IMR-90 (cell line): ENCODE measurements around the gene STXBP4. TPM values are rescaled to one million over a fixed set of nuclear protein-coding genes. Genes with fewer than 3 reads are reported as not detected.

ENCODE experiments used
- ATAC-seq: fragments of 200-7000 bp; cut with Tn5 transposase; 2 replicates; pipeline ENCODE4 v1.9.1; 2020; ENCODE audit warnings: low read depth, mild to moderate bottlenecking, moderate library complexity
- BruUV-seq: library from RNA; stranded (reverse); fragments of 400-500 nt; replicated peaks from 2 replicates; lab custom pipeline; 2021; lab: Mats Ljungman, UMichigan
- CTCF ChIA-PET: fragments of 300-600 bp; formaldehyde crosslinking; extraction: SDS; loops from one replicate; lab custom pipeline; 2021; ENCODE audit warnings: antibody characterized with exemption; lab: Yijun Ruan, JAX
- POLR2A ChIA-PET: fragments of 300-600 bp; sonication (Branson Sonifier 250); formaldehyde crosslinking; loops from one replicate; lab custom pipeline; 2022; ENCODE audit warnings: antibody characterized with exemption; ENCODE audit not compliant: unreplicated experiment; lab: Charles Lee
- DNase-seq: peaks from one replicate; pipeline ENCODE4 v3.0.0; 2013
- H2AFZ ChIP-seq: replicated peaks from 2 replicates; pipeline ENCODE3; 2013; ENCODE audit warnings: low read length, mild to moderate bottlenecking; ENCODE audit not compliant: poor library complexity
- H2AK5ac ChIP-seq: 2 replicates; pipeline ENCODE4 v1.6.1; 2013; ENCODE audit warnings: low read depth, low read length, inconsistent platforms
- H2AK9ac ChIP-seq: replicated peaks from 2 replicates; pipeline ENCODE3; 2013; ENCODE audit warnings: mild to moderate bottlenecking, low read depth, low read length, moderate library complexity; ENCODE audit not compliant: poor library complexity
- H2BK120ac ChIP-seq: 2 replicates; pipeline ENCODE4 v1.6.1; 2013; ENCODE audit warnings: low read depth, low read length, inconsistent platforms
- H2BK15ac ChIP-seq: 3 replicates; pipeline ENCODE4 v1.6.1; 2013; ENCODE audit warnings: low read depth, low read length, inconsistent platforms
- H2BK20ac ChIP-seq: 2 replicates; pipeline ENCODE4 v1.6.1; 2013; ENCODE audit warnings: low read depth, mild to moderate bottlenecking, inconsistent platforms, low read length, moderate library complexity
- H2BK5ac ChIP-seq: 2 replicates; pipeline ENCODE4 v1.6.1; 2013; ENCODE audit warnings: mild to moderate bottlenecking, low read depth, low read length, inconsistent platforms; ENCODE audit not compliant: poor library complexity, severe bottlenecking
- H3K14ac ChIP-seq: replicated peaks from 2 replicates; pipeline ENCODE4 v1.6.1; 2013; ENCODE audit warnings: low read depth, low read length, inconsistent platforms
- H3K18ac ChIP-seq: 2 replicates; pipeline ENCODE4 v1.6.1; 2013; ENCODE audit warnings: low read depth, low read length, control low read depth
- H3K23ac ChIP-seq: 2 replicates; pipeline ENCODE4 v1.6.1; 2013; ENCODE audit warnings: low read depth, low read length, inconsistent platforms
- H3K27ac ChIP-seq: 2 replicates; pipeline ENCODE4 v1.5.1; 2013; ENCODE audit warnings: mild to moderate bottlenecking, control low read depth, low read length; ENCODE audit not compliant: insufficient read depth
- H3K27me3 ChIP-seq: 2 replicates; pipeline ENCODE4 v1.6.1; 2013; ENCODE audit warnings: low read length; ENCODE audit not compliant: control insufficient read depth, insufficient read depth
- H3K36me3 ChIP-seq: 2 replicates; pipeline ENCODE4 v1.6.1; 2013; ENCODE audit warnings: low read length, mixed read lengths; ENCODE audit not compliant: control insufficient read depth, insufficient read depth
- H3K4ac ChIP-seq: 2 replicates; pipeline ENCODE4 v1.6.1; 2013; ENCODE audit warnings: low read depth, low read length, inconsistent platforms
- H3K4me1 ChIP-seq: 2 replicates; pipeline ENCODE4 v1.6.1; 2013; ENCODE audit warnings: low read length, mixed read lengths; ENCODE audit not compliant: control insufficient read depth, insufficient read depth
- H3K4me2 ChIP-seq: 2 replicates; pipeline ENCODE4 v1.6.1; 2013; ENCODE audit warnings: low read depth, mild to moderate bottlenecking, control low read depth, low read length, moderate library complexity
- H3K4me3 ChIP-seq: 2 replicates; pipeline ENCODE4 v1.5.1; 2013; ENCODE audit warnings: low read depth, mild to moderate bottlenecking, control low read depth, low read length, moderate library complexity; ENCODE audit not compliant: insufficient read depth
- H3K56ac ChIP-seq: 2 replicates; pipeline ENCODE4 v1.6.1; 2013; ENCODE audit warnings: low read length, inconsistent platforms; ENCODE audit not compliant: insufficient read depth; ENCODE audit errors: extremely low read depth
- H3K79me1 ChIP-seq, 2 experiments: 2 replicates each; pipeline ENCODE4 v1.6.1; 2013; ENCODE audit warnings: low read length in 2 of 2, inconsistent platforms in 1 of 2, low read depth in 1 of 2
- H3K9ac ChIP-seq: 2 replicates; pipeline ENCODE4 v1.6.1; 2013; ENCODE audit warnings: low read depth, low read length, control low read depth
- H3K9me1 ChIP-seq: 2 replicates; pipeline ENCODE4 v1.6.1; 2013; ENCODE audit warnings: low read length, inconsistent platforms; ENCODE audit not compliant: insufficient read depth
- H3K9me3 ChIP-seq: 2 replicates; pipeline ENCODE4 v1.6.1; 2013; ENCODE audit warnings: low read length; ENCODE audit not compliant: control insufficient read depth, insufficient read depth
- H4K20me1 ChIP-seq: 2 replicates; pipeline ENCODE4 v1.6.1; 2013; ENCODE audit warnings: low read length, inconsistent platforms; ENCODE audit not compliant: insufficient read depth
- H4K5ac ChIP-seq: 2 replicates; pipeline ENCODE4 v1.6.1; 2013; ENCODE audit warnings: mild to moderate bottlenecking, low read depth, low read length, control low read depth
- H4K8ac ChIP-seq, 2 experiments: 2 replicates each; pipeline ENCODE4 v1.6.1; 2013; ENCODE audit warnings: low read depth in 2 of 2, low read length in 2 of 2, control low read depth in 1 of 2, inconsistent platforms in 1 of 2
- H4K91ac ChIP-seq: 2 replicates; pipeline ENCODE4 v1.6.1; 2013; ENCODE audit warnings: low read depth, low read length, inconsistent platforms; ENCODE audit not compliant: insufficient read depth
- BHLHE40 ChIP-seq: fragments of 150-350 bp; IDR thresholded peaks from 2 replicates; pipeline ENCODE4 v1.6.1; 2016; ENCODE audit warnings: mild to moderate bottlenecking, low read depth, low read length
- CEBPB ChIP-seq: IDR thresholded peaks from 2 replicates; pipeline ENCODE4 v1.6.1; 2012; ENCODE audit warnings: low read depth, low read length, improper control_type of control experiment
- CHD1 ChIP-seq: IDR thresholded peaks from 2 replicates; pipeline ENCODE4 v1.6.1; 2012; ENCODE audit warnings: low read depth, low read length, improper control_type of control experiment
- FOS ChIP-seq: fragments of 150-350 bp; IDR thresholded peaks from 2 replicates; pipeline ENCODE4 v1.6.1; 2016; ENCODE audit warnings: low read depth, low read length
- MAFK ChIP-seq: IDR thresholded peaks from 2 replicates; pipeline ENCODE4 v1.6.1; 2012; ENCODE audit warnings: low read depth, low read length, improper control_type of control experiment
- MAZ ChIP-seq: IDR thresholded peaks from 2 replicates; pipeline ENCODE4 v1.6.1; 2012; ENCODE audit warnings: low read depth, mild to moderate bottlenecking, low read length, improper control_type of control experiment, moderate library complexity, borderline replicate concordance
- MXI1 ChIP-seq: IDR thresholded peaks from 2 replicates; pipeline ENCODE4 v1.6.1; 2012; ENCODE audit warnings: low read depth, mild to moderate bottlenecking, low read length, moderate library complexity, borderline replicate concordance
- NFE2L2 ChIP-seq: fragments of 150-350 bp; IDR thresholded peaks from 2 replicates; pipeline ENCODE4 v1.6.1; 2016; ENCODE audit warnings: low read depth, mild to moderate bottlenecking, low read length
- POLR2A ChIP-seq: IDR thresholded peaks from 2 replicates; pipeline ENCODE4 v1.6.1; 2012; ENCODE audit warnings: mild to moderate bottlenecking, low read depth, low read length
- RAD21 ChIP-seq: IDR thresholded peaks from 2 replicates; pipeline ENCODE4 v1.6.1; 2012; ENCODE audit warnings: low read length, improper control_type of control experiment
- RCOR1 ChIP-seq: IDR thresholded peaks from 2 replicates; pipeline ENCODE4 v1.6.1; 2012; ENCODE audit warnings: mild to moderate bottlenecking, low read length, improper control_type of control experiment; ENCODE audit not compliant: insufficient replicate concordance
- RFX5 ChIP-seq: IDR thresholded peaks from 2 replicates; pipeline ENCODE4 v1.8.0; 2012; ENCODE audit warnings: low read depth, mild to moderate bottlenecking, low read length, moderate library complexity
- SMC3 ChIP-seq: fragments of 150-350 bp; IDR thresholded peaks from 2 replicates; pipeline ENCODE4 v1.6.1; 2016; ENCODE audit warnings: low read depth, mild to moderate bottlenecking, antibody characterized with exemption, low read length, moderate library complexity
- USF2 ChIP-seq: fragments of 150-350 bp; IDR thresholded peaks from 2 replicates; pipeline ENCODE4 v1.6.1; 2017; ENCODE audit warnings: mild to moderate bottlenecking, antibody characterized with exemption, low read length, low read depth
- dilution Hi-C: fragments of 300-500 bp; cut with HindIII; formaldehyde crosslinking; loops from one replicate; pipeline ENCODE4 v1.14.3; 2018; ENCODE audit warnings: low sequenced_read_pairs; ENCODE audit not compliant: unreplicated experiment
- in situ Hi-C: fragments of 300-500 bp; cut with MboI; formaldehyde crosslinking; loops from 3 replicates; pipeline ENCODE4 v1.14.3; 2019; ENCODE audit warnings: low sequenced_read_pairs, inconsistent platforms, mixed read lengths
- intact Hi-C: fragments of 100-400 bp; cut with micrococcal nuclease; formaldehyde crosslinking; loops from 2 replicates; pipeline ENCODE4 v1.10.0; 2022
- polyA plus RNA-seq, 3 experiments: library from polyadenylated mRNA; depleted of rRNA; stranded (reverse); fragments of >200 nt; gene quantifications; 2 replicates each; pipeline ENCODE4 v1.2.3, GENCODE V29; 2012; ENCODE audit warnings: low replicate concordance in 1 of 3
- total RNA-seq: library from RNA; depleted of rRNA; stranded (reverse); fragments of >200 nt; gene quantifications from 2 replicates; pipeline ENCODE4 v1.2.3, GENCODE V29; 2012
- TF ChIP-seq, protein P1 (sequence below): fragments of 150-350 bp; IDR thresholded peaks from 2 replicates; pipeline ENCODE4 v1.6.1; 2016; ENCODE audit warnings: low read depth, mild to moderate bottlenecking, low read length, moderate library complexity, borderline replicate concordance
- TF ChIP-seq, protein P2 (sequence below): conservative IDR thresholded peaks from 2 replicates; pipeline ENCODE4 v1.5.1; 2012; ENCODE audit warnings: mild to moderate bottlenecking, low read depth, low read length, improper control_type of control experiment

The STXBP4 gene
- total and polyA plus RNA-seq, 2 of the 4 experiments (the other 2 are of a cell fraction), result 4.1 to 20.4 TPM

GRCh38 chr17:54919425-54919824 is 49.1 kb upstream of the STXBP4 start:
- ATAC-seq (no peak), DNase-seq (no peak)
- Histone ChIP-seq H2AFZ (no peak overlapping the region), H3K4me1 (no peaks in the 10 kb centered on the region), H3K9me1 (no peaks in the 10 kb centered on the region), H3K4me3 (no peak overlapping the region), H4K8ac (no peak overlapping the region), H3K27ac (no peak overlapping the region), H3K79me1 (no peaks in the 10 kb centered on the region), H2AK5ac (no peak overlapping the region), H2BK15ac (no peak overlapping the region), H2BK5ac (no peak overlapping the region), H3K36me3 (peaks cover 7% of the 10 kb centered on the region), H3K14ac (no peak overlapping the region), H3K23ac (no peak overlapping the region), H3K4me2 (no peak overlapping the region), H3K4ac (no peak overlapping the region), H3K18ac (no peak overlapping the region), H2BK20ac (no peak overlapping the region), H2BK120ac (no peak overlapping the region), H4K20me1 (no peaks in the 10 kb centered on the region), H3K56ac (no peak overlapping the region), H3K27me3 (no peaks in the 10 kb centered on the region), H3K9ac (no peak overlapping the region), H2AK9ac (no peak overlapping the region), H4K91ac (no peak overlapping the region), H4K5ac (no peak overlapping the region), H3K9me3 (no peaks in the 10 kb centered on the region)
- TF ChIP-seq CEBPB, result no peak
- no peak for TF ChIP-seq NFE2L2
- no peak for TF ChIP-seq RFX5
- TF ChIP-seq, protein P1, sequence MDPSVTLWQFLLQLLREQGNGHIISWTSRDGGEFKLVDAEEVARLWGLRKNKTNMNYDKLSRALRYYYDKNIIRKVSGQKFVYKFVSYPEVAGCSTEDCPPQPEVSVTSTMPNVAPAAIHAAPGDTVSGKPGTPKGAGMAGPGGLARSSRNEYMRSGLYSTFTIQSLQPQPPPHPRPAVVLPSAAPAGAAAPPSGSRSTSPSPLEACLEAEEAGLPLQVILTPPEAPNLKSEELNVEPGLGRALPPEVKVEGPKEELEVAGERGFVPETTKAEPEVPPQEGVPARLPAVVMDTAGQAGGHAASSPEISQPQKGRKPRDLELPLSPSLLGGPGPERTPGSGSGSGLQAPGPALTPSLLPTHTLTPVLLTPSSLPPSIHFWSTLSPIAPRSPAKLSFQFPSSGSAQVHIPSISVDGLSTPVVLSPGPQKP, result no peak
- TF ChIP-seq, protein P2, sequence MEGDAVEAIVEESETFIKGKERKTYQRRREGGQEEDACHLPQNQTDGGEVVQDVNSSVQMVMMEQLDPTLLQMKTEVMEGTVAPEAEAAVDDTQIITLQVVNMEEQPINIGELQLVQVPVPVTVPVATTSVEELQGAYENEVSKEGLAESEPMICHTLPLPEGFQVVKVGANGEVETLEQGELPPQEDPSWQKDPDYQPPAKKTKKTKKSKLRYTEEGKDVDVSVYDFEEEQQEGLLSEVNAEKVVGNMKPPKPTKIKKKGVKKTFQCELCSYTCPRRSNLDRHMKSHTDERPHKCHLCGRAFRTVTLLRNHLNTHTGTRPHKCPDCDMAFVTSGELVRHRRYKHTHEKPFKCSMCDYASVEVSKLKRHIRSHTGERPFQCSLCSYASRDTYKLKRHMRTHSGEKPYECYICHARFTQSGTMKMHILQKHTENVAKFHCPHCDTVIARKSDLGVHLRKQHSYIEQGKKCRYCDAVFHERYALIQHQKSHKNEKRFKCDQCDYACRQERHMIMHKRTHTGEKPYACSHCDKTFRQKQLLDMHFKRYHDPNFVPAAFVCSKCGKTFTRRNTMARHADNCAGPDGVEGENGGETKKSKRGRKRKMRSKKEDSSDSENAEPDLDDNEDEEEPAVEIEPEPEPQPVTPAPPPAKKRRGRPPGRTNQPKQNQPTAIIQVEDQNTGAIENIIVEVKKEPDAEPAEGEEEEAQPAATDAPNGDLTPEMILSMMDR, result no peak
- TF ChIP-seq FOS, result no peak
- no peak for TF ChIP-seq MAFK
- TF ChIP-seq RAD21, result no peak
- TF ChIP-seq SMC3, result no peak
- no peak for TF ChIP-seq MAZ
- no peak for TF ChIP-seq USF2
- no peak for TF ChIP-seq POLR2A
- TF ChIP-seq RCOR1, result no peak
- TF ChIP-seq BHLHE40, result no peak
- no peak for TF ChIP-seq MXI1
- TF ChIP-seq CHD1, result no peak
- BruUV-seq, result no TSS peak
- in situ Hi-C loops (no loop called here), dilution Hi-C loops (no loop called here), intact Hi-C loops (no loop called here)
- CTCF ChIA-PET, result interaction anchor here (0.6 kb wide), 1 partner anchor 517 kb away, joined by 4 read pairs; no protein-coding TSS in a partner anchor
- POLR2A ChIA-PET, result no interaction called here
